Gastrocnemius medialis (tissue), 4 donors: ENCODE measurements around the gene PLAGL2. TPM values are rescaled to one million over a fixed set of nuclear protein-coding genes. Genes with fewer than 3 reads are reported as not detected.

Source experiments
- ATAC-seq, 2 donors: fragments of 150-250 bp; one replicate each; pipeline ENCODE4 v1.9.1; 2016
- DNase-seq, 2 donors: peaks; one replicate each; pipeline ENCODE4 v3.0.0-alpha.2; 2019
- H3K27ac ChIP-seq, 4 donors: fragments of 200-600 bp; sonication (generic); 1 replicate in 1 of 4; 2 replicates in 3 of 4; pipeline ENCODE4 v1.5.1; 2016 to 2018; ENCODE audit warnings: mild to moderate bottlenecking in 2 of 4, moderate library complexity in 1 of 4
- H3K27me3 ChIP-seq, 3 donors: fragments of 200-600 bp; sonication (generic) in 2 of 3; 1 replicate in 1 of 3; 2 replicates in 2 of 3; pipeline versions ENCODE4 v1.5.1 to v1.6.0; 2016 to 2019; ENCODE audit warnings: mild to moderate bottlenecking in 1 of 3, moderate library complexity in 1 of 3
- H3K36me3 ChIP-seq, 2 donors: fragments of 200-600 bp; sonication (generic) in 1 of 2; one replicate each; pipeline ENCODE4 v1.5.1; 2017 to 2018
- H3K4me1 ChIP-seq, 2 donors: fragments of 200-600 bp; sonication (generic) in 1 of 2; one replicate each; pipeline ENCODE4 v1.5.1; 2016 to 2017; ENCODE audit warnings: mild to moderate bottlenecking in 2 of 2
- H3K4me3 ChIP-seq, 4 donors: fragments of 200-600 bp; sonication (generic) in 3 of 4; 1 replicate in 1 of 4; 2 replicates in 3 of 4; pipeline ENCODE4 v1.5.1; 2016 to 2019; ENCODE audit warnings: mild to moderate bottlenecking in 2 of 4
- H3K9me3 ChIP-seq, 3 donors: fragments of 200-600 bp; sonication (generic) in 2 of 3; 1 replicate in 1 of 3; 2 replicates in 2 of 3; pipeline ENCODE4 v1.5.1; 2016 to 2019
- POLR2A ChIP-seq, 2 donors: fragments of 450-650 bp; IDR thresholded peaks; one replicate each; pipeline ENCODE4 v1.6.1; 2017; ENCODE audit warnings: antibody characterized with exemption in 2 of 2, mild to moderate bottlenecking in 2 of 2, moderate library complexity in 2 of 2
- in situ Hi-C, 4 donors: fragments of 200-750 bp; cut with MboI; loops; one replicate each; pipeline versions ENCODE4 v1.15.0 to v1.8.0; 2017; ENCODE audit warnings: low sequenced_read_pairs in 4 of 4
- intact Hi-C: fragments of 100-400 bp; cut with DNase I; formaldehyde crosslinking; loops from one replicate; pipeline ENCODE4 v1.15.1; 2023; ENCODE audit warnings: low total_unique reads
- total RNA-seq, 4 donors: library from RNA; depleted of rRNA; stranded (reverse); fragments of >200 nt; gene quantifications; one replicate each; pipeline versions ENCODE4 v1.1.0 to v1.2.3, GENCODE V29; 2016
- TF ChIP-seq, protein P1 (sequence below), 5 experiments: fragments of 450-650 bp in 3 of 5; fragments of 200-600 bp in 2 of 5; sonication (generic) in 2 of 5; IDR thresholded peaks in 4 of 5; conservative IDR thresholded peaks in 1 of 5; 1 replicate in 4 of 5; 2 replicates in 1 of 5; pipeline ENCODE4 v1.5.1; 2016 to 2019; ENCODE audit warnings: antibody characterized with exemption in 5 of 5, mild to moderate bottlenecking in 3 of 5, moderate library complexity in 3 of 5

Gene PLAGL2
- total RNA-seq: 1 to 10 TPM; 1.4 to 6.5 (median 5.8) TPM

DNA sequence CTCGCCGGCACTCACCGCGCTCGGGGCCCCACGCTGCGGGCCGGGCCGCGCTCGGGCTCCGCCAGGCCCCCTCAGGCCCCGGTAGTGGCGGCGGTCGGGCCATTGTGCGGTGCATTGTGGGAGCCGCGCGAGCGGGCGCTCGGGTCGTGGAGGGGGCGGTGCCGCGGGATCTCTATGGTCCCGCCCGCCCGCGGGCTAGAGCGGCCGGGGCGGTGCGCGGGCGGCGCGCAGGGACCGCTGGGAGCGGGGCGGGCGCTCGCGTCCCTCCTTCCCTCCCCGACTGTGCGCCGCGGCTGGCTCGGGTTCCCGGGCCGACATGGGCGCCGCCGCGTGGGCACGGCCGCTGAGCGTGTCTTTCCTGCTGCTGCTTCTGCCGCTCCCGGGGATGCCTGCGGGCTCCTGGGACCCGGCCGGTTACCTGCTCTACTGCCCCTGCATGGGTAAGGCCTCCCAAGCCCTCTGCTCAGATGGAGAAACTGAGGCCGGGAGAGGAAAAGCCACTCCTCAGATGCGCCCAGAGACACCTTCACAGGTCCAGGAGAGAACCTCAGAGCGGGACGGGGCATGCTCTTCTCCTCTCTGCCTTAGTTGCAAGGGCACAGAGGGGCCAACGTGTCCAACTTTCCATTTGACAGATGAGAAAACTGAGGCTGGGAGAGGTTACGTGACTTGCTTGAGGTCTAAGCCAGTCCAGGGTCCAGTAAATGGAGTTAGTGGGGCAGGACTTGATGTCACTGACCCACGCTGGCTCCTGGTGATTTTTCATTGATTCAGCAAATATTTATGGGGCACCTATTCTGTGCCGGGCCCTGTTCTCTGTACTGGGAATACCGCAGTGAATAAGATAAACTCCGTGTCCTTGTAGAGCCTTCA lies at the start of gene PLAGL2, which contains the start of gene POFUT1:
TSS of gene PLAGL2 (minus strand) at position 118 of the 873 bp plus-strand sequence. CDS start 5,565 bp downstream, outside the sequence.
TSS of gene POFUT1 (plus strand) at position 255 of the 873 bp plus-strand sequence. CDS start at position 317, 62 bp downstream.
- peak; percentile 76 to 84 for DNase-seq
- Histone ChIP-seq H3K9me3 (no peaks in the 10 kb centered on the region), H3K36me3 (no peaks in the 10 kb centered on the region), H3K27ac (peak within 1 kb of the TSS; percentile 89 to 97 (median 94)), H3K4me1 (peaks cover 48 to 69% of the 10 kb centered on the region in 2 donors), H3K4me3 (peak within 1 kb of the TSS; percentile 76 to 97 (median 96)), H3K27me3 (no peaks in the 10 kb centered on the region)
- intact Hi-C loops: loop anchor here (1.0 to 10.0 kb wide), 5 partner anchors 51 to 693 kb away; partner anchors contain the start of genes ASXL1, HM13, KIF3B and TM9SF4
- TF ChIP-seq POLR2A (IDR thresholded peaks at IDR 0.05): peak; percentile 90 to 94
- TF ChIP-seq, protein P1, sequence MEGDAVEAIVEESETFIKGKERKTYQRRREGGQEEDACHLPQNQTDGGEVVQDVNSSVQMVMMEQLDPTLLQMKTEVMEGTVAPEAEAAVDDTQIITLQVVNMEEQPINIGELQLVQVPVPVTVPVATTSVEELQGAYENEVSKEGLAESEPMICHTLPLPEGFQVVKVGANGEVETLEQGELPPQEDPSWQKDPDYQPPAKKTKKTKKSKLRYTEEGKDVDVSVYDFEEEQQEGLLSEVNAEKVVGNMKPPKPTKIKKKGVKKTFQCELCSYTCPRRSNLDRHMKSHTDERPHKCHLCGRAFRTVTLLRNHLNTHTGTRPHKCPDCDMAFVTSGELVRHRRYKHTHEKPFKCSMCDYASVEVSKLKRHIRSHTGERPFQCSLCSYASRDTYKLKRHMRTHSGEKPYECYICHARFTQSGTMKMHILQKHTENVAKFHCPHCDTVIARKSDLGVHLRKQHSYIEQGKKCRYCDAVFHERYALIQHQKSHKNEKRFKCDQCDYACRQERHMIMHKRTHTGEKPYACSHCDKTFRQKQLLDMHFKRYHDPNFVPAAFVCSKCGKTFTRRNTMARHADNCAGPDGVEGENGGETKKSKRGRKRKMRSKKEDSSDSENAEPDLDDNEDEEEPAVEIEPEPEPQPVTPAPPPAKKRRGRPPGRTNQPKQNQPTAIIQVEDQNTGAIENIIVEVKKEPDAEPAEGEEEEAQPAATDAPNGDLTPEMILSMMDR (IDR thresholded peaks at IDR 0.05 in 4 of 5, conservative IDR thresholded peaks at IDR 0.05 in 1 of 5): peak in 4 of 5 experiments; percentile 11 to 34 (median 23)
- in situ Hi-C loops: loop anchor here in 1 of 4 donors (10.0 kb wide), 1 partner anchor 93 kb away; no protein-coding TSS in a partner anchor
- peak; percentile 54 to 79 for ATAC-seq

DNA sequence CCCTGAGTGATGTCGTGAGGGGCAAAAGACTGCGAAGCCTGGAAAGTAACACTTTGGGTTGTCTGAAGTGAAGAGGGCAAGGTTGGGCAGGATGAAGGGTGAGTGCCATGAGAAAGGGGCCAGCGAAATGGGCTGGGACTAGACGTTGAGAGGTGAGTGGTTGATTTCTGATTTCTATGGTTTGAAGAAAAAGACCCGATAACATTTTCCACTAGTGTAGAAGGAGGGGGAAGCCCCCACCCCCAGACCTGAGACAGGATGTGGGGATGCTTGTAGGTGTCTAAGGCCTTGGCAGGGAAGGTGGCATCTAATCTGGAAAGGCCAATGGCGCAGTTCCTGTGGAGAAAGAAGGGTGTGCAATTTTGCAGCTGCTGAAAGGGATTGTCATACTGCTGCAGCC lies 44.6 kb upstream of the PLAGL2 start:
- intact Hi-C loops: no loop called here
- DNase-seq: no peak
- no peaks in the 10 kb centered on the region for H3K36me3 ChIP-seq
- H3K4me1 ChIP-seq: no peaks in the 10 kb centered on the region
- no peak overlapping the region for H3K4me3 ChIP-seq
- no peaks in the 10 kb centered on the region for H3K27me3 ChIP-seq
- TF ChIP-seq, protein P1 (IDR thresholded peaks at IDR 0.05 in 4 of 5, conservative IDR thresholded peaks at IDR 0.05 in 1 of 5): no peak
- TF ChIP-seq POLR2A (IDR thresholded peaks at IDR 0.05): no peak
- H3K9me3 ChIP-seq: no peaks in the 10 kb centered on the region
- ATAC-seq: no peak
- in situ Hi-C loops: no loop called here
- no peak overlapping the region for H3K27ac ChIP-seq

DNA sequence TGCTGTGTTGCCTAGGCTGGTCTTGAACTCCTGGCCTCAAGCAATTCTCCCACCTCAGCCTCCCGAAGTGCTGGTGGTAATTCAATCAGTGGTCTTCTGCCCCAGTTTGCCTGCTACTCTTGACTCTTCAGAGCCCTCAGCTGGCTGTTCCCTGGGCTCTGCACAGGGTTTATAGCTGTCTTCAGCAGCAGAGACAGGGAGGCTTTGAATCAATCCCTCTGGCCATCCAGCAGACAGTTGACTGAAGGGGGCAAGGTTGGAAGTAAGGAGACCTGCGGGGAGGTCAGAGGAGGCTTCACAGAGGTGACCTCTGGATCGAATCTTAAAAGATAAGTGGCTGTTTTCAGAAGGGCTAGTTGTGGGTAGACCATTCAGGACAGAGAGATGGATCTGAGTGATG lies 43.9 kb upstream of the PLAGL2 start:
- Histone ChIP-seq H3K4me3 (no peak overlapping the region), H3K4me1 (no peaks in the 10 kb centered on the region), H3K36me3 (no peaks in the 10 kb centered on the region), H3K9me3 (no peaks in the 10 kb centered on the region), H3K27me3 (no peaks in the 10 kb centered on the region), H3K27ac (no peak overlapping the region)
- in situ Hi-C loops: no loop called here
- DNase-seq: no peak
- ATAC-seq: no peak
- intact Hi-C loops: no loop called here
- TF ChIP-seq, protein P1 (IDR thresholded peaks at IDR 0.05 in 4 of 5, conservative IDR thresholded peaks at IDR 0.05 in 1 of 5): no peak
- no peak for TF ChIP-seq POLR2A (IDR thresholded peaks at IDR 0.05)

DNA sequence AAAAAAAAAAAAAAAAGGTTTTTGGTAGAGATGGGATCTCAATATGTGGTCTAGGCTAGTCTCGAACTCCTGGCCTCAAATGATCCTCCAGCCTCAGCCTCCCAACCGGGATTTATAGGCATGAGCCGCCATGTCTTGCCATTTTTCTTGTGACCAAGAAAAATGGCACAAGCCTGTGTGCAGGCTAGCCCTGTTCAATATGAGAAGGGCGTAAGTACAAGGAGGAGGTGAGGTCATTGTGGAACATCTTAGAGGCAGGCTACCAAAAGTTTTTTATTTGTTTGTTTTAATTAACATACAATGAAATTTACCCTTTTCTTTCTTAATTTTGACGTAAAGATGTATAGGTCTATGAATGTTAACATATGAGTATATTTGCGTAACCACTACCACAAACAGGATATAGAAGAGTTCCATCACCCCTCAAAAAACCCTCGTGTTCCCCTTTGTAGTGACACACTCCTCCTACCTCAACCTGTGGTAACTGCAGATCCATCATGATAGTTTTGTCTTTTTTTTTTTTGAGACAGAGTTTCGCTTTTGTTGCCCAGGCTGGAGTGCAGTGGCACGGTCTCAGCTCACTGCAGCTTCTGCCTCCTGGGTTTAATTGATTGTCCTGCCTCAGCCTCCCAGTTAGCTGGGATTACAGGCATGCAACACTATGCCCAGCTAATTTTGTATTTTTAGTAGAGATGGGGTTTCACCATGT lies 41.6 kb upstream of the PLAGL2 start:
- Histone ChIP-seq H3K4me1 (no peaks in the 10 kb centered on the region), H3K36me3 (no peaks in the 10 kb centered on the region), H3K4me3 (no peak overlapping the region), H3K27me3 (no peaks in the 10 kb centered on the region), H3K9me3 (no peaks in the 10 kb centered on the region), H3K27ac (no peak overlapping the region)
- intact Hi-C loops: no loop called here
- DNase-seq: no peak
- no peak for ATAC-seq
- TF ChIP-seq POLR2A (IDR thresholded peaks at IDR 0.05): no peak
- TF ChIP-seq, protein P1 (IDR thresholded peaks at IDR 0.05 in 4 of 5, conservative IDR thresholded peaks at IDR 0.05 in 1 of 5): no peak
- in situ Hi-C loops: no loop called here
